OCI-LY1 (cell line): ENCODE measurements around the gene PBX3.

Experiments used
- H2AFZ ChIP-seq: fragments of 200-600 bp; sonication (generic), shearing (Covaris generic); 2 replicates; pipeline ENCODE4 v1.6.0; 2014; ENCODE audit warnings: antibody characterized with exemption, mild to moderate bottlenecking, low read length
- H3F3A ChIP-seq: fragments of 200-600 bp; sonication (generic), shearing (Covaris generic); 2 replicates; pipeline ENCODE4 v1.6.0; 2014; ENCODE audit warnings: mild to moderate bottlenecking, antibody characterized with exemption, low read length, moderate library complexity; ENCODE audit not compliant: insufficient read depth
- H3K27ac ChIP-seq: fragments of 200-600 bp; sonication (generic); 2 replicates; pipeline ENCODE4 v1.5.1; 2014; ENCODE audit warnings: low read length, mixed run types, mild to moderate bottlenecking, low read depth; ENCODE audit not compliant: poor library complexity, severe bottlenecking
- H3K27me3 ChIP-seq: fragments of 200-600 bp; sonication (generic); 2 replicates; pipeline ENCODE4 v1.6.0; 2014; ENCODE audit warnings: antibody characterized with exemption, mild to moderate bottlenecking, low read length, moderate library complexity; ENCODE audit not compliant: insufficient read depth
- H3K36me3 ChIP-seq: fragments of 200-600 bp; sonication (generic); 2 replicates; pipeline ENCODE4 v1.6.1; 2014; ENCODE audit warnings: mild to moderate bottlenecking, antibody characterized with exemption, low read length, moderate library complexity, mixed read lengths; ENCODE audit not compliant: insufficient read depth
- H3K4me1 ChIP-seq: fragments of 200-600 bp; sonication (generic); 2 replicates; pipeline ENCODE4 v1.5.1; 2014; ENCODE audit warnings: mild to moderate bottlenecking, low read length, moderate library complexity; ENCODE audit not compliant: insufficient read depth, severe bottlenecking
- H3K4me2 ChIP-seq: fragments of 200-600 bp; sonication (generic), shearing (Covaris generic); 2 replicates; pipeline ENCODE4 v1.6.1; 2014; ENCODE audit warnings: low read length
- H3K4me3 ChIP-seq: fragments of 200-600 bp; sonication (generic); 2 replicates; pipeline ENCODE4 v1.5.1; 2014; ENCODE audit warnings: low read length, low read depth, mild to moderate bottlenecking, mixed read lengths; ENCODE audit not compliant: poor library complexity, severe bottlenecking
- H3K79me2 ChIP-seq: fragments of 200-600 bp; shearing (Covaris generic); 2 replicates; pipeline ENCODE4 v1.6.1; 2016; ENCODE audit warnings: mixed run types, low read length, mixed read lengths; ENCODE audit not compliant: insufficient read depth
- H3K9ac ChIP-seq: fragments of 200-600 bp; sonication (generic), shearing (Covaris generic); 2 replicates; pipeline ENCODE4 v1.6.1; 2014; ENCODE audit warnings: mild to moderate bottlenecking, low read length, mixed read lengths
- H3K9me2 ChIP-seq: fragments of 200-600 bp; sonication (generic), shearing (Covaris generic); 2 replicates; pipeline ENCODE4 v1.6.1; 2014; ENCODE audit warnings: low read depth, mild to moderate bottlenecking, low read length, mixed read lengths
- H3K9me3 ChIP-seq: fragments of 200-600 bp; shearing (Covaris generic); 2 replicates; pipeline ENCODE4 v1.6.1; 2014; ENCODE audit warnings: low read length, mixed read lengths
- H4K20me1 ChIP-seq: fragments of 200-600 bp; sonication (generic), shearing (Covaris generic); 2 replicates; pipeline ENCODE4 v1.6.0; 2016; ENCODE audit warnings: mild to moderate bottlenecking, low read length; ENCODE audit not compliant: insufficient read depth
- EZH2 ChIP-seq: fragments of 200-600 bp; sonication (generic), shearing (Covaris generic); IDR thresholded peaks from 2 replicates; pipeline ENCODE4 v1.8.0; 2017; ENCODE audit warnings: borderline replicate concordance, mixed run types, mild to moderate bottlenecking, antibody characterized with exemption, low read length, moderate library complexity, mixed read lengths
- TF ChIP-seq, protein P1 (sequence below): fragments of 200-600 bp; sonication (generic), shearing (Covaris generic); IDR thresholded peaks from 2 replicates; pipeline ENCODE4 v1.5.1; 2017; ENCODE audit warnings: mild to moderate bottlenecking, antibody characterized with exemption, low read length, moderate library complexity, mixed read lengths

Gene PBX3

DNA sequence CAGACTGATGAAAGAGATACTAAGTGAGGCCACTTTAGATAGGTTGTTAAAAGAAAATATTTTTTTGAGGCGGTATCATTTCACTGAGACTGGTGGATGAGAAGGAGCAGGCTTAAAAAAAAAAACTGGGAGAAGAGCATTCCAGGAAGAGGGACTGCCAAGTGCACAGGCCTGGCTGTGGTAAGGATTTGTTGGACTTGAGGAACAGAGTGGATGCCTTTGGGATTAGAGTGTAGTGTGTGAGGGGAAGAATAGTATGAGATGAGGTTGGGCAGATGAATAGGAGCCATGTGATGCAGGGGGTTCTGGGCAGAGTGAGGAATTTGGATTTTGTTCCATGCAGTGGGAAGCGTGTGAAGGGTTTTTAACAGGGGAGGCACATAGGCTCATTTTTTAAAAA is 57.9 kb downstream of the PBX3 start:
- Histone ChIP-seq H2AFZ (no peak overlapping the region), H3K27ac (no peak overlapping the region), H3K79me2 (no peaks in the 10 kb centered on the region), H3K4me1 (no peaks in the 10 kb centered on the region), H4K20me1 (no peaks in the 10 kb centered on the region), H3F3A (no peaks in the 10 kb centered on the region), H3K9me3 (no peaks in the 10 kb centered on the region), H3K4me2 (no peak overlapping the region), H3K27me3 (no peaks in the 10 kb centered on the region), H3K4me3 (no peak overlapping the region), H3K36me3 (no peaks in the 10 kb centered on the region), H3K9me2 (no peaks in the 10 kb centered on the region), H3K9ac (no peak overlapping the region)
- TF ChIP-seq, protein P1, sequence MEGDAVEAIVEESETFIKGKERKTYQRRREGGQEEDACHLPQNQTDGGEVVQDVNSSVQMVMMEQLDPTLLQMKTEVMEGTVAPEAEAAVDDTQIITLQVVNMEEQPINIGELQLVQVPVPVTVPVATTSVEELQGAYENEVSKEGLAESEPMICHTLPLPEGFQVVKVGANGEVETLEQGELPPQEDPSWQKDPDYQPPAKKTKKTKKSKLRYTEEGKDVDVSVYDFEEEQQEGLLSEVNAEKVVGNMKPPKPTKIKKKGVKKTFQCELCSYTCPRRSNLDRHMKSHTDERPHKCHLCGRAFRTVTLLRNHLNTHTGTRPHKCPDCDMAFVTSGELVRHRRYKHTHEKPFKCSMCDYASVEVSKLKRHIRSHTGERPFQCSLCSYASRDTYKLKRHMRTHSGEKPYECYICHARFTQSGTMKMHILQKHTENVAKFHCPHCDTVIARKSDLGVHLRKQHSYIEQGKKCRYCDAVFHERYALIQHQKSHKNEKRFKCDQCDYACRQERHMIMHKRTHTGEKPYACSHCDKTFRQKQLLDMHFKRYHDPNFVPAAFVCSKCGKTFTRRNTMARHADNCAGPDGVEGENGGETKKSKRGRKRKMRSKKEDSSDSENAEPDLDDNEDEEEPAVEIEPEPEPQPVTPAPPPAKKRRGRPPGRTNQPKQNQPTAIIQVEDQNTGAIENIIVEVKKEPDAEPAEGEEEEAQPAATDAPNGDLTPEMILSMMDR, result no peak
- no peak for TF ChIP-seq EZH2

DNA sequence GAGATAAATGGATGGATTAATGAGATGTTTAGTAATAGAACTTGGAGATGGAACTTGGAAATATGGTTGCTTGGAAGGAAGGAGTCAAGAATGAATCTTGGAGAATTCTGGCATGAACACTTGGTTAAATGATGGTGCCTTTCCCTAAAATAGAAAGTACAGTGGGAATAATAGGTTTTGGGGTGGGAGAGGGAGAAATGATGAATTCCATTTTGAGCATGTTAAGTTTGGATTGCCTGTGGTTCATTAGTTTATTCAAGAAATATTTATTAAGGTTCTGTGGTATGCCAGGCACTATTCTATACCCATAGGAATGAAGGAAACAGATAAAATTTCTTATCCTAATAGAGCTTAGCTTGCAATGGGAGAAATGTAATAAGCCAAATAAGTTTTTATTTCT is 58.4 kb downstream of the PBX3 start:
- H3K4me1 ChIP-seq, result no peaks in the 10 kb centered on the region
- H3K9ac ChIP-seq, result no peak overlapping the region
- TF ChIP-seq EZH2, result no peak
- TF ChIP-seq, protein P1, result no peak
- H3K4me2 ChIP-seq, result no peak overlapping the region
- H3K9me2 ChIP-seq, result no peaks in the 10 kb centered on the region
- no peak overlapping the region for H2AFZ ChIP-seq
- H3K36me3 ChIP-seq, result peaks cover 1% of the 10 kb centered on the region; the same call in 1 of the 2 replicates
- H3K79me2 ChIP-seq, result no peaks in the 10 kb centered on the region
- no peaks in the 10 kb centered on the region for H3F3A ChIP-seq
- no peaks in the 10 kb centered on the region for H4K20me1 ChIP-seq
- H3K27me3 ChIP-seq, result no peaks in the 10 kb centered on the region
- H3K4me3 ChIP-seq, result no peak overlapping the region
- H3K27ac ChIP-seq, result no peak overlapping the region
- no peaks in the 10 kb centered on the region for H3K9me3 ChIP-seq

DNA sequence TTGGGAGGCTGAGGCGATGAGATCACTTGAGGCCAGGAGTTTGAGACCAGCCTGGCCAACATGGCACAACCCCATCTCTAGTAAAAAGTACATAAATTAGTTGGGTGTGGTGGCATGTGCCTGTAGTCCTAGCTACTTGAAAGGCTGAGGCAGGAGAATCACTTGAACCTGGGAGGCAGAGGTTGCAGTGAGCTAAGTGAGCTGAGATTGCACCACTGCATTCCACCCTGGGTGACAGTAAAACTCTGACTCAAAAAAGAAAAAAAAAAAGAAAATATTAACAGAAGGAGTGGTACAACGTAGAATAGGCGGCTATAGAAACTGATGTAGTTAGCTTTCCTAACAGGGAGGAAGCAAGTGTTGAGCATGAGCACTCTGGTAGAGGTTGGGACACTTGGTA is 59.9 kb downstream of the PBX3 start:
- Histone ChIP-seq H3K27me3 (no peaks in the 10 kb centered on the region), H3K4me2 (no peak overlapping the region), H3F3A (no peaks in the 10 kb centered on the region), H3K4me1 (no peaks in the 10 kb centered on the region), H3K9me2 (no peaks in the 10 kb centered on the region), H3K9me3 (no peaks in the 10 kb centered on the region), H4K20me1 (no peaks in the 10 kb centered on the region), H3K36me3 (peaks cover 6% of the 10 kb centered on the region; the same call in 1 of the 2 replicates), H2AFZ (no peak overlapping the region), H3K4me3 (no peak overlapping the region), H3K9ac (no peak overlapping the region), H3K79me2 (no peaks in the 10 kb centered on the region), H3K27ac (no peak overlapping the region)
- TF ChIP-seq, protein P1, result no peak
- TF ChIP-seq EZH2, result no peak
